ENCODE data around the gene SSBP3.

The SSBP3 gene

DNA sequence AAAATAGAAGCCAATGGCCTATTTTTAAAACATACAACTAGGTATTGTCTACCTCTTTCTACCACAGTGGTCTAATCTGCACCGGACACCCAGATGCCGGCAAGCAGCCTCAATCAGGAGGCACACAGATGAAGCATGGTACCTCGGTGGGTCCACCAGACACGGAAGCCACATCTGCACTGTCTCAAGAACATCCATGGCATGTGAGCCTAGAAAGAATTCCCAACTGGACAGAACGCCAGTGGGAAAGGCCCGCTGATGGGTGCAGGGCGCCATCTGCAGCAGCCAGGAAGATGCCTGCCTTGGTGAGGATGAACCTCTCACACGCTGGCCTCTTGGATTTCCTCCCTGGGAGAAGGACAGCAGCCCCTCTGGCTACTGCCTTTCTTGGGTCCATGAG is 126.7 kb downstream of the SSBP3 start:
- DNase-seq: no peak

- peak; percentile 34 for DNase-seq
These were observed 127.2 kb downstream of the SSBP3 start for GRCh38 chr1:54278941-54279422.

- no peak for DNase-seq
These were observed 128.5 kb downstream of the SSBP3 start for GRCh38 chr1:54277451-54278341.

DNA sequence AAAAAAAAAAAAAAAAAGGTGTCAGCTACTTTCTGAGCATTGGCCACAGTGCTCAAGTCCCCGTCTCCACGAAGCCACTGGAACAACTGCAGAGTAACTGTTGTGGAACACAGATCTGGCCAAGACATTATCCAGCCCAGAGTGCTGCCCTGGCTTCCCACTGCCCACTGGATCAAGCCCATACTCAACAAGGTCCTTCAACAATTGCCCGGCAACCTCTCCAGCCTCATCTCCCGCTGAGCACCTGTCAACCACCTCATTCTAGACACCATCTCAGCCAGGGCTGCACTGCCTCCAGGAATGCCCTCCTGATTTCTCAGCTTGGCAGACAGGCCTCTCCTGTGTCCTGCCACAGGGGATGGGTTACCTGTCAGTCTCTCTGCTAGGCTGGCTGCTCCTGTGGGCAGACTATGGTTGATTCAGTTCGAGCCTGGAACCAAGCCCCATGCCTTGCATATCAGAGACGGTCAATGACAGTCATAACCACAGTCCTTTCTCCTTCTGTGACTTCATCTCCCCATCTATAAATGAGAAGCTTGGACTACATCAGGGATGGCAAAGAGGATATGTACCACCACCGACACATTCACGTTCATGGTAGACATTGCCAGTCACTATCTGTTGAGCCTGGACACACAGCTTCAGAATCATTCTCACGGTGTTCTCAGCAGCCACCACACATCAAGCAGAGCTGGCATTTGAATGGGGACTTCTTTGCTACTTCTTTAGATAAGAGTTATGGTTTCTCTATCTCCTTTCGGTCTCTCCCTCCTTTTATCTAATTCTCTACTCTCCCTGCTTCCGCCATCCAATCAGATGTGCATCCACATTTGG is 129.4 kb downstream of the SSBP3 start:
- no peak for DNase-seq

DNA sequence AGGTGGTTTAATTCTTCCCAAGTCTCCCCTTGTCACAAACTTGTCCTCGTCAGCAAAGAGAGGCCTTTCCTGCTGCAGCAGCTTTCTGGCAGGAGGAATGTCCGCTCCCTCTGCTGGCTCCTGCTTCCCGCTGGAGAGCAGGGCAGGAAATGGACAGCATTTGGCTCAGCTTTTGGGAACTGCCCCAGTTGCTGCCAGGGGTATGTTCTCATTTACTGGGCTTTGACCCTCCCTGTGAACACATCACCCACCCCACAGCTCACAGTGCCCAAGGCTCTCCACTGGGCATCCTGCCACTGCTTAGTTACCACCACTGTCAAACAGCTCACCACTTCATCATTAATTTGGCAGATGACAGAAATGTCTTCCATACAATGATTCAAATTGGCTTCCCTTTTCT is 130.8 kb downstream of the SSBP3 start:
- no peak for DNase-seq

- DNase-seq: no peak
These were observed 131.3 kb downstream of the SSBP3 start for GRCh38 chr1:54274881-54275280.

DNA sequence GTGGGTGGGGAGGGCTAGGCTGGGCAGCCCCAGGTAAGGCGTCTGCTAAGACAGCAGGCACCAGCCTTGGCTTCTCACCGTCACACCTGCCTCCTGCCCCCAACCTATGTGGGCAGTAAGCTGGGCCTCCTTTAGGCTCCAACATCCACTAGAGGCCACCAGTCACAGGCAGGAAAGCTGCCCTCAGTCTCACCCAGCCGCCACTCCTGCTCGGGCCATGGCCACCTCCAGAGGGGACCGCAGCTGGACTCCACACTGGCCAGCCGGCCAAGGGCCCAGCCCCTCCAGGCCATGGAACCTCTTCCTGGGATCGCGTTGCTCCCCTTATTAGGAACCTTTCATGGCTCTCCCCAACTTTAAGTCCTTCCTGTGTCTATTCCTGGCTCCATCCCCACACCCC is 131.7 kb downstream of the SSBP3 start:
- no peak for DNase-seq

DNA sequence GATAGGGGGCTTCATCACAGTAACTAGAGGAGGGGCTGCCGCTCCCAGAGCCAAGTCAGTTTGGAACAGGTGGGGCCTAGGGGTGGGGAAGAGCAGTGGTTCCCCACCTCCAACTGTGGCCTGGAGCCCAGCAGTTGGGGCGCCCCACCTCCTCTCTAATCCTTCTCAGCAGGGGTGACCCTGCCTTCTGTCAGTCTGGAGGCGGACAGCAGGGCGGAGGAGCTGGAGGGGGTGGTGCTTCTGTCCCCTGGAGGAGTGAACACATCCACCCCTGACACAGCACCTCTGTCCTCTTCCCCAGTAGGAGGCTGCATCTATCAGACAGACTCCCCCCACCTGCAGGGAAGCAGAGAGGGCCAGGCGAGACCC is 132.4 kb downstream of the SSBP3 start:
- DNase-seq: peak; percentile 43

- peak; percentile 97 for DNase-seq
These were observed 133.0 kb downstream of the SSBP3 start for GRCh38 chr1:54273092-54273794.

GRCh38 chr1:54272772-54273091 is 133.5 kb downstream of the SSBP3 start:
- DNase-seq: no peak

DNA sequence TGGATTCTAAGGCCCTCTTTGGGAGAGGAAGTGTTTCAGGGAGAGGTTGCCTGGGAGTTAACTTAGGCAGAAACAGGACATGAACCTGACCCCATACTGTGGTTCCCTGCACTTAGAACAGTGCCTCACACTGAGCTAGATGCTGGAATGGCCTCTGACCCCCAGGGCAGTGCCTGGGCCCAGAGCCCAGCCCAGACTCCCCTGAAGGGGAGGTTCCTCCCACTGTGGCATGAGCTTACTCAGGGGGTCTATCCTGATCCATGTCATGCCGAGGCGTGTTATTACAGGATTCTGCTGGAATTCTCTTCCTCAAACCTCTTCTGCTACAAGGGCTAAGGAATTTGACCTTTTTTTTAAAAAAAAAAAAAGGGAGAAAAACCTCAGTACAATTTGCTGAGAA is 134.1 kb downstream of the SSBP3 start:
- peak; percentile 43 for DNase-seq

DNA sequence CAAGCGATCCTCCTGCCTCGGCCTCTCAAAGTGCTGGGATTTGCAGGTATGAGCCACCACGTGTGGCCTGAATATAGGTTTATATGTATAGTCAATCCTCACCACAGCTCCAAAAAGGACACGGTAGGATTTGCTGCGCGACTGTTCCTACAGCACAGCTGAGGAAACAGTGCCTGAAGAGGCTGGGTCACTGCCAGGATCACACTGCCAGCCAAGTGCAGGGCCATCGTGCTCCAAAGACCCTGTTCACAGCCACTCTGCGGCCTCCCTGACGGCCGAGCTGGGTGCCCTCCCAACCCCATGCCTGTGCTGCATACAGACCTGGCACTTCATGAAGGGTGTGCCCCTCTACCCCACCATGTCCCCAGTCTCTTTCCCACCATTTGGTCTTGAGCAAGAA is 134.9 kb downstream of the SSBP3 start:
- DNase-seq: no peak

DNA sequence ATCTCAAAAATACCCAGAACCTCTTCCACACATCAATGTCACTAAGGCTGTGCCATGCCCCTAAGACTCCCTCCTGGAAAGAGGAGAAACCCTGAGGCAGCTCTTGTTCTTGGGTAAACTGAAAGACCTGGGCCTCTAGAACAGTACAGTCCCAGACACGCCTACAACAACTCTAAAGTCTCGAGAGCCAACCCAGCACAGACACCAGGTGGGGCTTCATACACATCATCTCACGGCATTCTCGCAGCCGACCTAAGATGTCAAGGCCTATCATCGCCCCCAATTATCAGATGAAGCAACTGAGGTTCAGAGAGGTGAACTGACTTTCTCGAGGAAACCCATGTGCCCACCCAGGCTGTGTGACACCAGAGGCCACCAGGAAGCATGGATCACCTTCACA is 135.7 kb downstream of the SSBP3 start:
- no peak for DNase-seq

DNA sequence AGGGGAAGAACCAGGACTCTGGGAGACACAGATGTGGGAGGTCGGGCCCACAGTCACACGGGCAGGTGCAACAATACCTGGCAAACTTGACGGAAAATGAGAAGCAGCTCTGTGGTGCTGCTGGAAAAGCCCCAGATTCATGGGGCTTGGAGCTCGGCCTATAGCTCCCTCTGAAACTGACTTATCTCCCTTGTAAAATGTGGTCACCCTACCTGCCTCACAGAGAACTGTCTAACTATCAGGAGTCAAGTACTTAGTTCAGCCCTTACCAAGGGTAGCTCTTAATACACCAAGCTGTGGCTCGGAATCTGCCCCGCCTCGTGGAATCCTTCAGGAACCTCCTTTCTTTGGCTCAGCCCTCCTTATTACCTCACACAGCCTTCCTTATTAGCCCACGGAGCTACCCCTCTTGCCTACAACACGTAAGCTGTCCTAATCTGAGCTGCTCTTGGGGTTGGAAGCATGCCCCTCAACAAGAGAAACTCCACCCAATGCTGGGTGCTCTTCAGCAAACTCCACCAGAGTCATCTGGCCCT is 137.4 kb downstream of the SSBP3 start:
- no peak for DNase-seq

DNA sequence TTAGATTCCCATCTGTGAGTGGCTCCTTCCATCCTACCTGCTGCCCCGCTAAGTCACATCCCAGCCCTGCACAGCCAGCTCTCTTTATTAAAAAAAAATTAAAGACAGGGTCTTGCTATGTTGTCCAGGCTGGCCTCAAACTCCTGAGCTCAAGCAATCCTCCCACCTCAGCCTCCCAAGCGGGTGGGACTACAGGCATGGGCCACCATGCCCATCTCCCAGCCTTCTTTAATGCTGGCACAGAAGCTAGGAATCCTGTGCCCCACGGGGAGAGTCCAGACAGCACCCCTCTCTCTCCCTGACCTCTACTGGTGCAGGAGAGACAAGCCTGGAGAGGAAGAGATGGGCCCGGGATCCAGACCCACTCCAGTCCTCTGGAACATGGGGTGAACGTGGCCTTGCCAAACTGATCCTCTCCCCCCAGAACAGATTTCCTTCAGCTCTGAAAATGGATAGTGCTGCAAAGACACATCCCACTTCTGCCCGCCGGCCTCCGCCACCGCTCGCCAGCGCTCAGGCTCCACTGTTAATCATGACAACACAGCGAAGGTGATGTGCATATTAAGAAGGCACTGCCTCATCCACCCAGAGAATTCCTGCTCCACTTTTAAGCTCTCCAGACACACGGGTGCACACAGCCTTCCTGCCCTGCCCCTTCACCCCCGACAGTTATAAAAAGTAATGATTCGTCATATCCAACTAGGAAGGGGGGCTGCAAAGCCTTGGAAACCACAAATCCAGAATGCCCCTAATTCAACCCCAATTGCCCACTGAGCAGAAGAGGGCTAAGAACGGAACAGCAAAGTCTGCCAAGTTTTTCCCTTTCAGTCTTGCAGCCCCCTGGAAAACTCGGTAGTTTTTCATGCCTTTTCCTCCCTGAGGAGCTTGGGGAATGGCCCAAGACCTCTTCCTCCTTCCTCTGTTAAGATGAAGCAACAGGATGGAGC is 138.1 kb downstream of the SSBP3 start:
- no peak for DNase-seq

- DNase-seq: no peak
These were observed 139.3 kb downstream of the SSBP3 start for GRCh38 chr1:54266908-54267307.

DNA sequence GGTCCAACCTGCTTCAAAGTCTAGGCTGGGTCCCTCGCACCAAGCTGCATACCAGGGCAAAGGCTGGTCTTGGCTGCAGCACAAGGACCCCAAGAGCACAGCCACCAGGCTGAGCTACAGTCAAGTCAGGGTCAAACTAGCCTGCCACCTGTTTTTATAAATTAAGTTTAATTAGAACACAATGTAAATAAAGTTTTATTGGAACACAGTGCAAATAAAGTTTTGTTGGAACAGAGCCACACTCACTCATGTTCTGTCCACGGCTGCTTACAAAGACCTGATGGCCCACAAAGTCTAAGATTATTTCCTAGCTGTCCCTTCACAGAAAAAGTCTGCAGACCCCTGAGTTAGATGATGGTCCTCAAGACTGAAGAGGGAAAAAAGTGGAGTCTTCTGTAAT is 140.0 kb downstream of the SSBP3 start:
- no peak for DNase-seq

GRCh38 chr1:54265659-54266058 is 140.5 kb downstream of the SSBP3 start:
- DNase-seq: peak; percentile 17

DNA sequence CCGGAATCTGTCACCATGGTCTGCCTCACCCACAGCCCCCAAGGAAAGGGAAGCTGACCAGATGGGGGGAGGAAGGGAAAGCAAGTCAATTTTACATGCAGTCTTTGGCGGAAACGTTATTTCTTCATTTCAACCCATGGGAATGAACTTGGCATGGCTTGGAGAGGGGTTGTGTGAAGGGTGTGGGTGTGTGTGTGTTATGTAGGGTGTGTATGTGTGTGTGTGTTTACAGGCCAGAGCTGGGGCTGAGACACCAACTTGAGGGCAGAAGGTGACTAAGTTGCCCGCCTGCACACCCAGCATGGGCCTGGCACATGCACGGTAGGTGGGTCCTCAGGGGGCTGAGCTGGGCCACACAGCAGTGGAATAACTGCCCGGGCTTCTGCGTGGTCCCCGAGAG is 141.1 kb downstream of the SSBP3 start:
- no peak for DNase-seq

- no peak for DNase-seq
These were observed 142.5 kb downstream of the SSBP3 start for GRCh38 chr1:54263601-54264226.

DNA sequence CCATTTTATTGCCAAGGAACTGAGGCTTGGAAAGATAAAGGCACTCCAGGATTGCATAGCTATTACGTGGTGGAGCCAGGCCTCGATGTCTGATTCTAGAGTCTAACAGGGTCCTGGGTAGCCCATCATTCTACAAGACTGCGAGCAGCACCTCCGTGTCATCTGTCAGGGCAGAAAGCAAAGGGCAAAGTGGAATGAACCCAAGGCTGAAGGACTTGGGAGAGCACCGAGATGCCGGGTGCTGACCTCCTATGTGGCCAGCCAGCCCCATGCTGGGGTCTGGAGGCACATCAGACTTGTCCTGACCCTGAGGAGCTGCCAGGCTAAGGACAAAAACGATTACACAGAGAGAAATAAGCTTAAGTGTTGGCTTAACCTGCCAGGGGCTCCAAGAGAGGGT is 143.9 kb downstream of the SSBP3 start:
- no peak for DNase-seq

DNA sequence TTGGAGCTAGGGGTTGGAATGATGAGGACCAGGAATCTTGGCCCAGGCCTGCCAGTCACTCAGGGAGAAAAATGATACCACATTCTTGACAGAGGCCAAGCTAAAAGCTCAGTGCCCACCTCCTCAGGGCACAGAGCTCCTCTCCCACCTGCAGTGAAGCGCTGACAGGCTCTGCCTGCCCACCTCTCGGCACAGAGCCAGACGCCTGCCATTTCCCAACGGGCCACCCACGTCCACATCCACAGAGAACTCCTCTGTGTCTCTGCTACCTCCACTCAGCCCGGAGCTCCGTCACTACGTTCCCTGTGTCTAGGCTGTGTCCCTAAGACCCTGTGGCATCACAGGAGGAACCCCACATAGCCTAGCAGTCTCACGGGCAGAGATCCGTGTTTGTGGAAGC is 145.4 kb downstream of the SSBP3 start:
- DNase-seq: no peak

All from kidney glomerular epithelial cell (primary cell).